NCI-H510A treated with DMSO at 0.1 percent for 48 hours (cell line): ENCODE results near the gene TUBB8.
"Not testable (repeated sequence)": the region's sequence is repeated elsewhere in the genome, so short reads cannot be mapped to it uniquely, and the experiment has no call there.

Experiments used
- DNase-seq: peaks from one replicate; lab custom pipeline; 2025; lab: John Stamatoyannopoulos, UW

Gene TUBB8

GRCh38 chr10:47864-48263 is 1.2 kb downstream of the TUBB8 start:
- DNase-seq, result not testable (repeated sequence)

GRCh38 chr10:13315-13635 is 35.8 kb downstream of the TUBB8 start:
- DNase-seq, result not testable (repeated sequence)

- not testable (repeated sequence) for DNase-seq
These were observed 36.4 kb downstream of the TUBB8 start for GRCh38 chr10:12444-13314.

- not testable (repeated sequence) for DNase-seq
These were observed 37.8 kb downstream of the TUBB8 start for GRCh38 chr10:11260-11659.

- not testable (repeated sequence) for DNase-seq
These were observed 38.7 kb downstream of the TUBB8 start for GRCh38 chr10:10261-10971.
